ENCODE measurements around the gene SUCLG2.

GRCh38 chr3:67486883-67487282 is 167.5 kb downstream of the SUCLG2 start:
- TF ChIP-seq CTCF (conservative IDR thresholded peaks at IDR 0.05) (no peak), EZH2 (IDR thresholded peaks at IDR 0.05; ENCODE audit: low read depth) (no peak)
